Astrocyte (in vitro differentiated cells and primary cell): ENCODE results near the gene CD200. TPM values are rescaled to one million over a fixed set of nuclear protein-coding genes. Genes with fewer than 3 reads are reported as not detected.
A peak's percentile ranks its signal among the peaks of the same experiment; 100 is the strongest.

Source experiments
- DNase-seq: peaks from one replicate; pipeline ENCODE4 v3.0.0-alpha.2; 2010; ENCODE audit warnings: low read depth
- FAIRE-seq: peaks from 2 replicates; lab custom pipeline; 2011; peaks lifted over from hg19 to GRCh38; lab: Jason Lieb, UNC
- H2AFZ ChIP-seq: 2 replicates; pipeline ENCODE4 v1.6.0; 2012; ENCODE audit warnings: low read depth, low read length, inconsistent platforms
- H3K27ac ChIP-seq: 2 replicates; pipeline ENCODE4 v1.5.1; 2011; ENCODE audit warnings: low read depth, low read length, inconsistent platforms
- H3K27me3 ChIP-seq: 2 replicates; pipeline ENCODE4 v1.6.0; 2011; ENCODE audit warnings: low read length, inconsistent platforms; ENCODE audit not compliant: insufficient read depth
- H3K36me3 ChIP-seq: 2 replicates; pipeline ENCODE4 v1.5.1; 2011; ENCODE audit warnings: low read length, inconsistent platforms; ENCODE audit not compliant: insufficient read depth
- H3K4me1 ChIP-seq: 2 replicates; pipeline ENCODE4 v1.5.1; 2011; ENCODE audit warnings: low read length, inconsistent platforms; ENCODE audit not compliant: insufficient read depth
- H3K4me2 ChIP-seq: 2 replicates; pipeline ENCODE4 v1.6.0; 2012; ENCODE audit warnings: low read length, inconsistent platforms
- H3K4me3 ChIP-seq: 2 replicates; pipeline ENCODE4 v1.5.1; 2011; ENCODE audit warnings: low read depth, mild to moderate bottlenecking, low read length, inconsistent platforms; ENCODE audit not compliant: insufficient read depth
- H3K79me2 ChIP-seq: 2 replicates; pipeline ENCODE4 v1.6.0; 2012; ENCODE audit warnings: mild to moderate bottlenecking, low read length, inconsistent platforms; ENCODE audit not compliant: insufficient read depth
- H3K9ac ChIP-seq: 2 replicates; pipeline ENCODE4 v1.6.0; 2012; ENCODE audit warnings: mild to moderate bottlenecking, low read length, inconsistent platforms
- H3K9me3 ChIP-seq: 2 replicates; pipeline ENCODE4 v1.5.1; 2012; ENCODE audit warnings: low read depth, mild to moderate bottlenecking, low read length, inconsistent platforms; ENCODE audit not compliant: insufficient read depth
- H4K20me1 ChIP-seq: 2 replicates; pipeline ENCODE4 v1.6.0; 2012; ENCODE audit warnings: low read length, inconsistent platforms; ENCODE audit not compliant: insufficient read depth
- H3K27ac Mint-ChIP-seq: one replicate; pipeline ENCODE4 v1.8.0; 2021; ENCODE audit warnings: mild to moderate bottlenecking, mixed read lengths; ENCODE audit not compliant: unreplicated experiment
- H3K27me3 Mint-ChIP-seq: one replicate; pipeline ENCODE4 v1.8.0; 2021; ENCODE audit warnings: low read depth, mixed read lengths; ENCODE audit not compliant: unreplicated experiment
- H3K36me3 Mint-ChIP-seq: one replicate; pipeline ENCODE4 v1.8.0; 2021; ENCODE audit warnings: low read depth, mixed read lengths; ENCODE audit not compliant: unreplicated experiment
- H3K4me1 Mint-ChIP-seq: one replicate; pipeline ENCODE4 v1.8.0; 2021; ENCODE audit warnings: low read depth, mixed read lengths; ENCODE audit not compliant: unreplicated experiment
- H3K4me3 Mint-ChIP-seq: one replicate; pipeline ENCODE4 v1.8.0; 2021; ENCODE audit warnings: mild to moderate bottlenecking, moderate library complexity, mixed read lengths; ENCODE audit not compliant: unreplicated experiment
- H3K9me3 Mint-ChIP-seq: one replicate; pipeline ENCODE4 v1.8.0; 2021; ENCODE audit warnings: mild to moderate bottlenecking, mixed read lengths; ENCODE audit not compliant: unreplicated experiment
- CTCF ChIP-seq: IDR thresholded peaks from 2 replicates; pipeline ENCODE4 v1.5.1; 2011; ENCODE audit warnings: low read depth, mild to moderate bottlenecking, inconsistent platforms, low read length, moderate library complexity; ENCODE audit not compliant: insufficient read depth
- EZH2 ChIP-seq: IDR thresholded peaks from 2 replicates; pipeline ENCODE4 v1.6.1; 2012; ENCODE audit warnings: mild to moderate bottlenecking, low read length, inconsistent platforms; ENCODE audit not compliant: insufficient read depth
- total RNA-seq: library from RNA; stranded (reverse); gene quantifications from 2 replicates; pipeline ENCODE4 v1.2.1, GENCODE V29; 2021

CD200 gene
- total RNA-seq, 1 donor from 2014 or later = 11.1 TPM

- no peaks in the 10 kb centered on the region for H3K79me2 ChIP-seq
- no peak for DNase-seq
- no peaks in the 10 kb centered on the region for H4K20me1 ChIP-seq
- no peaks in the 10 kb centered on the region for H3K9me3 ChIP-seq
- H3K27ac ChIP-seq = no peak overlapping the region
- H3K4me1 Mint-ChIP-seq = peaks cover 2% of the 10 kb centered on the region
- H3K9ac ChIP-seq = no peak overlapping the region
- no peak overlapping the region for H3K27ac Mint-ChIP-seq
- H3K27me3 Mint-ChIP-seq = no peaks in the 10 kb centered on the region
- H2AFZ ChIP-seq = no peak overlapping the region
- no peaks in the 10 kb centered on the region for H3K4me1 ChIP-seq
- no peaks in the 10 kb centered on the region for H3K36me3 Mint-ChIP-seq
- no peak overlapping the region for H3K4me3 Mint-ChIP-seq
- H3K4me2 ChIP-seq = no peak overlapping the region
- H3K36me3 ChIP-seq = no peaks in the 10 kb centered on the region
- no peaks in the 10 kb centered on the region for H3K27me3 ChIP-seq
- H3K9me3 Mint-ChIP-seq = no peaks in the 10 kb centered on the region
- no peak for FAIRE-seq
- TF ChIP-seq EZH2 (no peak), CTCF (no peak)
- no peak overlapping the region for H3K4me3 ChIP-seq
Measured at GRCh38 chr3:112321867-112322652, 10.9 kb upstream of the CD200 start.

- H4K20me1 ChIP-seq = no peaks in the 10 kb centered on the region
- no peak overlapping the region for H2AFZ ChIP-seq
- H3K79me2 ChIP-seq = no peaks in the 10 kb centered on the region
- FAIRE-seq (peak; percentile 72), DNase-seq (peak; percentile 33)
- no peaks in the 10 kb centered on the region for H3K9me3 Mint-ChIP-seq
- no peaks in the 10 kb centered on the region for H3K27me3 Mint-ChIP-seq
- no peak overlapping the region for H3K4me2 ChIP-seq
- H3K27ac ChIP-seq = no peak overlapping the region
- H3K4me3 ChIP-seq = no peak overlapping the region
- H3K27ac Mint-ChIP-seq = no peak overlapping the region
- no peaks in the 10 kb centered on the region for H3K4me1 Mint-ChIP-seq
- H3K9ac ChIP-seq = no peak overlapping the region
- H3K27me3 ChIP-seq = no peaks in the 10 kb centered on the region
- no peaks in the 10 kb centered on the region for H3K9me3 ChIP-seq
- H3K36me3 ChIP-seq = no peaks in the 10 kb centered on the region
- H3K4me1 ChIP-seq = no peaks in the 10 kb centered on the region
- no peak for TF ChIP-seq EZH2
- peak; percentile 82 for TF ChIP-seq CTCF
- H3K4me3 Mint-ChIP-seq = no peak overlapping the region
- H3K36me3 Mint-ChIP-seq = no peaks in the 10 kb centered on the region
Measured at GRCh38 chr3:112327371-112327951, 5.5 kb upstream of the CD200 start.

- no peaks in the 10 kb centered on the region for H3K27me3 ChIP-seq
- no peak overlapping the region for H3K9ac ChIP-seq
- Mint-ChIP-seq H3K27me3 (no peaks in the 10 kb centered on the region), H3K4me3 (no peak overlapping the region), H3K36me3 (no peaks in the 10 kb centered on the region), H3K9me3 (no peaks in the 10 kb centered on the region), H3K27ac (no peak overlapping the region), H3K4me1 (peaks cover 13% of the 10 kb centered on the region)
- H3K79me2 ChIP-seq = no peaks in the 10 kb centered on the region
- no peaks in the 10 kb centered on the region for H4K20me1 ChIP-seq
- no peaks in the 10 kb centered on the region for H3K9me3 ChIP-seq
- no peak for DNase-seq
- no peak overlapping the region for H3K4me2 ChIP-seq
- no peak for FAIRE-seq
- H3K4me1 ChIP-seq = peaks cover 4% of the 10 kb centered on the region
- H2AFZ ChIP-seq = no peak overlapping the region
- TF ChIP-seq EZH2 (no peak), CTCF (no peak)
- no peak overlapping the region for H3K27ac ChIP-seq
- H3K36me3 ChIP-seq = no peaks in the 10 kb centered on the region
- no peak overlapping the region for H3K4me3 ChIP-seq
Measured at GRCh38 chr3:112331851-112332250, 1.1 kb upstream of the CD200 start.
